Measurements from ENCODE around the gene FAM228B.

The FAM228B gene

GRCh38 chr2:24206242-24206641, 83.0 kb downstream of the FAM228B start:
- DNase-seq (ENCODE audit: low read depth): no peak
- H3K4me3 ChIP-seq (ENCODE audit: low read depth, low read length): no peak overlapping the region
- no peak for TF ChIP-seq CTCF (IDR thresholded peaks at IDR 0.05; ENCODE audit: insufficient read depth, low read depth, low read length, missing control alignments)

- DNase-seq (ENCODE audit: low read depth): no peak
- H3K4me3 ChIP-seq (ENCODE audit: low read depth, low read length): no peak overlapping the region
- TF ChIP-seq CTCF (IDR thresholded peaks at IDR 0.05; ENCODE audit: insufficient read depth, low read depth, low read length, missing control alignments): no peak
Measured at GRCh38 chr2:24206714-24207113, 83.4 kb downstream of the FAM228B start.

GRCh38 chr2:24207359-24207758, 84.1 kb downstream of the FAM228B start:
- no peak overlapping the region for H3K4me3 ChIP-seq (ENCODE audit: low read depth, low read length)
- DNase-seq (ENCODE audit: low read depth): no peak
- TF ChIP-seq CTCF (IDR thresholded peaks at IDR 0.05; ENCODE audit: insufficient read depth, low read depth, low read length, missing control alignments): no peak

GRCh38 chr2:24208490-24208889, 85.2 kb downstream of the FAM228B start:
- DNase-seq (ENCODE audit: low read depth): no peak
- no peak for TF ChIP-seq CTCF (IDR thresholded peaks at IDR 0.05; ENCODE audit: insufficient read depth, low read depth, low read length, missing control alignments)
- no peak overlapping the region for H3K4me3 ChIP-seq (ENCODE audit: low read depth, low read length)

- no peak for DNase-seq (ENCODE audit: low read depth)
- no peak overlapping the region for H3K4me3 ChIP-seq (ENCODE audit: low read depth, low read length)
- TF ChIP-seq CTCF (IDR thresholded peaks at IDR 0.05; ENCODE audit: insufficient read depth, low read depth, low read length, missing control alignments): no peak
Measured at GRCh38 chr2:24209389-24210105, 86.3 kb downstream of the FAM228B start.

- TF ChIP-seq CTCF (IDR thresholded peaks at IDR 0.05; ENCODE audit: insufficient read depth, low read depth, low read length, missing control alignments): no peak
- H3K4me3 ChIP-seq (ENCODE audit: low read depth, low read length): no peak overlapping the region
Measured at GRCh38 chr2:24210106-24210455, 86.8 kb downstream of the FAM228B start.

GRCh38 chr2:24210723-24211122, 87.5 kb downstream of the FAM228B start:
- DNase-seq (ENCODE audit: low read depth): no peak
- no peak for TF ChIP-seq CTCF (IDR thresholded peaks at IDR 0.05; ENCODE audit: insufficient read depth, low read depth, low read length, missing control alignments)
- H3K4me3 ChIP-seq (ENCODE audit: low read depth, low read length): no peak overlapping the region

More at GRCh38 chr2:24210106-24210455, 86.8 kb downstream of the FAM228B start:
- no peak for DNase-seq (ENCODE audit: low read depth)
